Glomerular endothelial cell (primary cell): Measurements from ENCODE around the gene RBM26. TPM values are rescaled to one million over a fixed set of nuclear protein-coding genes. Genes with fewer than 3 reads are reported as not detected.
"Not testable (repeated sequence)": the region's sequence is repeated elsewhere in the genome, so short reads cannot be mapped to it uniquely, and the experiment has no call there.

Experiments used
- DNase-seq: peaks from one replicate; pipeline ENCODE4 v3.0.0-alpha.2; 2011; ENCODE audit warnings: low read depth, low spot score; ENCODE audit errors: extremely low read depth
- total RNA-seq: library from RNA; depleted of rRNA; stranded (reverse); fragments of >200 nt; gene quantifications from 2 replicates; pipeline ENCODE4 v1.2.3, GENCODE V29; 2015

RBM26 gene
- total RNA-seq, 1 donor from 2014 or later: 30.7 TPM

- no peak for DNase-seq
Observed at GRCh38 chr13:79285159-79285558, 120.9 kb downstream of the RBM26 start.

- no peak for DNase-seq
Observed at GRCh38 chr13:79283742-79284141, 122.3 kb downstream of the RBM26 start.

- DNase-seq: no peak
Observed at GRCh38 chr13:79282976-79283375, 123.1 kb downstream of the RBM26 start.

- no peak for DNase-seq
Observed at GRCh38 chr13:79282508-79282907, 123.5 kb downstream of the RBM26 start.

GRCh38 chr13:79281339-79281747, 124.7 kb downstream of the RBM26 start:
- DNase-seq: no peak

- not testable (repeated sequence) for DNase-seq
Observed at GRCh38 chr13:79279735-79280134, 126.3 kb downstream of the RBM26 start.

GRCh38 chr13:79273045-79273444, 133.0 kb downstream of the RBM26 start:
- DNase-seq: no peak

- DNase-seq: no peak
Observed at GRCh38 chr13:79271616-79272015, 134.4 kb downstream of the RBM26 start.

GRCh38 chr13:79270859-79271258, 135.2 kb downstream of the RBM26 start:
- DNase-seq: no peak

Other genes starting within 250 kb of the RBM26 start
- 16.3 and 24.0 TPM in 2 replicates for gene NDFIP2, start 74.9 kb upstream of the RBM26 start, total RNA-seq